ENCODE measurements around the gene ADK. TPM values are rescaled to one million over a fixed set of nuclear protein-coding genes. Genes with fewer than 3 reads are reported as not detected.

ADK gene
- total RNA-seq, 1 donor from 2014 or later, result 39.4 TPM

DNA sequence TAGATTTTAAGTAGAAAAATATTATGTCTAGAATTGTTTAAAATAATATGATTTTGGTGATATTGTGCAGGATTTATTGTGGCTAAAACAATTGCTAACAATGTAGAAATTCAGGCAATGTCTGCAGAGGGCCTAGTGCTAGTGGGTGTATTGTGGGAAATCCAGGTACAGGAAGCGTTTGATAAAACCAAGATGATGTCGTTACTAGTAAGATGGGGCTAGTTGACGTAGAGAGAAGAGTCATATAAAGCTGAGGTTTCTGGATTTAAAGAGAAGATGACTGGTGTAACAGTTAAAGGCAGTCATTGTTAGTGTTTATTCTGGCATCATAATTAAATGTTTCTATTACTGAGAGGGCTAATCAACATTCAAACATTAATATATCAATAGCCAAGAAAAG lies 43.5 kb downstream of the ADK start:
- no peak overlapping the region for H3K4me3 ChIP-seq (ENCODE audit: low read depth, low read length)
- DNase-seq (ENCODE audit: low read depth), result no peak
- TF ChIP-seq, protein P1, sequence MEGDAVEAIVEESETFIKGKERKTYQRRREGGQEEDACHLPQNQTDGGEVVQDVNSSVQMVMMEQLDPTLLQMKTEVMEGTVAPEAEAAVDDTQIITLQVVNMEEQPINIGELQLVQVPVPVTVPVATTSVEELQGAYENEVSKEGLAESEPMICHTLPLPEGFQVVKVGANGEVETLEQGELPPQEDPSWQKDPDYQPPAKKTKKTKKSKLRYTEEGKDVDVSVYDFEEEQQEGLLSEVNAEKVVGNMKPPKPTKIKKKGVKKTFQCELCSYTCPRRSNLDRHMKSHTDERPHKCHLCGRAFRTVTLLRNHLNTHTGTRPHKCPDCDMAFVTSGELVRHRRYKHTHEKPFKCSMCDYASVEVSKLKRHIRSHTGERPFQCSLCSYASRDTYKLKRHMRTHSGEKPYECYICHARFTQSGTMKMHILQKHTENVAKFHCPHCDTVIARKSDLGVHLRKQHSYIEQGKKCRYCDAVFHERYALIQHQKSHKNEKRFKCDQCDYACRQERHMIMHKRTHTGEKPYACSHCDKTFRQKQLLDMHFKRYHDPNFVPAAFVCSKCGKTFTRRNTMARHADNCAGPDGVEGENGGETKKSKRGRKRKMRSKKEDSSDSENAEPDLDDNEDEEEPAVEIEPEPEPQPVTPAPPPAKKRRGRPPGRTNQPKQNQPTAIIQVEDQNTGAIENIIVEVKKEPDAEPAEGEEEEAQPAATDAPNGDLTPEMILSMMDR (conservative IDR thresholded peaks at IDR 0.05; ENCODE audit: low read depth, low read length), result no peak

DNA sequence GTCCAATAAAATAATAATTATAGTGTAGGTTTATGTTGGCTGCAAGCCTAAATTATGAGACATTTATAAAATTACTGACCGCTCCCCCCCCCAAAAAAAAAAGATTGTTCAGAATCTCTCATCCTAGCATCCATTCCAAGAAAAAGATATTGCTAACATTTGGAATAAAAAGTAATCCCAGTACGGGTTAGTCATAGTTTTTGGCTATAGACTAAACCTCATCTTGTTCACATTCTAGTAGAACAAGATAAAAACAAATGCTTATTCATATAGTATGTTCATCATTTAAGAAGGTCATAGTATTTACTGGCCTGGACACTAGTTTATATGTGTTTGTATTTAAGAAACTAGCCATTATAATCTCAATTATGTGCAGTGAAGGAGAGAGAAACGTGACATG lies 44.0 kb downstream of the ADK start:
- DNase-seq (ENCODE audit: low read depth), result no peak
- TF ChIP-seq, protein P1 (conservative IDR thresholded peaks at IDR 0.05; ENCODE audit: low read depth, low read length), result no peak
- no peak overlapping the region for H3K4me3 ChIP-seq (ENCODE audit: low read depth, low read length)

DNA sequence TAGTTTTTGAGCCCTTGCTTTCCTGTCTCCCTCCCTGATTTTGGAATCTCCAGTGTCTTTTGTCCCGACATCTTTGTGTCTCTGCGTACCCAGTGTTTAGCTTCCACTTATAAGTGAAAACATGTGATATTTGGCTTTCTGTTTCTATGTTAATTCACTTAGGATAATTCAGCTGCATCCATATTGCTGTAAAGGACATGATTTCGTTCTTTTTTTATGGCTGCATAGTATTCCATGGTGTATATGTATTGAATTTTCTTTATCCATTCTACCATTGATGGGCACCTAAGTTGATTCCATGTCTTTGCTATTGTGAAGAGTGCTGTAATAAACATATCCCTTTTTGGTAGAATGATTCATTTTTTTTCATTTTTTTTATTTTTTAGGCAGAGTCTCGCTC lies 48.3 kb downstream of the ADK start:
- no peak for DNase-seq (ENCODE audit: low read depth)
- TF ChIP-seq, protein P1 (conservative IDR thresholded peaks at IDR 0.05; ENCODE audit: low read depth, low read length), result no peak
- H3K4me3 ChIP-seq (ENCODE audit: low read depth, low read length), result no peak overlapping the region

DNA sequence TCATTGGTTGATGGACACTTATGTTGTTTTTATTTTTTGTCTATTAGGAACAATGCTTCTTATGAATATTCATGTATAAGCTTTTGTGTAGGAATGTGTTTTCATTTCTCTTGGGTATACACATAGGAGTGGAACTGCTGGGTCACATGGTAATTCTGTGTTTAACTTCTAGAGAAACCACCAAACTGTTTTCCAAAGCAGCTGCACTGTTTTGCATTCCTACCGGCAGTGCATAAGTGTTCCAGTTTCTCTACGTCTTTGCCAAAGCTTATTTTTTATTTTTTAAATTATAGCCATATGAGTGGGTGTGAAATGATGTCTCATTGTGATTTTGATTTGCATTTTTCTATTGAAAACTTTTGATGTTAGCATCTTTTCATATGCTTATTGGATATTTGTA lies 51.3 kb downstream of the ADK start:
- no peak overlapping the region for H3K4me3 ChIP-seq (ENCODE audit: low read depth, low read length)
- TF ChIP-seq, protein P1 (conservative IDR thresholded peaks at IDR 0.05; ENCODE audit: low read depth, low read length), result no peak
- DNase-seq (ENCODE audit: low read depth), result no peak

GRCh38 chr10:74206746-74207145 lies 55.7 kb downstream of the ADK start:
- no peak overlapping the region for H3K4me3 ChIP-seq (ENCODE audit: low read depth, low read length)
- DNase-seq (ENCODE audit: low read depth), result no peak
- TF ChIP-seq, protein P1 (conservative IDR thresholded peaks at IDR 0.05; ENCODE audit: low read depth, low read length), result no peak

DNA sequence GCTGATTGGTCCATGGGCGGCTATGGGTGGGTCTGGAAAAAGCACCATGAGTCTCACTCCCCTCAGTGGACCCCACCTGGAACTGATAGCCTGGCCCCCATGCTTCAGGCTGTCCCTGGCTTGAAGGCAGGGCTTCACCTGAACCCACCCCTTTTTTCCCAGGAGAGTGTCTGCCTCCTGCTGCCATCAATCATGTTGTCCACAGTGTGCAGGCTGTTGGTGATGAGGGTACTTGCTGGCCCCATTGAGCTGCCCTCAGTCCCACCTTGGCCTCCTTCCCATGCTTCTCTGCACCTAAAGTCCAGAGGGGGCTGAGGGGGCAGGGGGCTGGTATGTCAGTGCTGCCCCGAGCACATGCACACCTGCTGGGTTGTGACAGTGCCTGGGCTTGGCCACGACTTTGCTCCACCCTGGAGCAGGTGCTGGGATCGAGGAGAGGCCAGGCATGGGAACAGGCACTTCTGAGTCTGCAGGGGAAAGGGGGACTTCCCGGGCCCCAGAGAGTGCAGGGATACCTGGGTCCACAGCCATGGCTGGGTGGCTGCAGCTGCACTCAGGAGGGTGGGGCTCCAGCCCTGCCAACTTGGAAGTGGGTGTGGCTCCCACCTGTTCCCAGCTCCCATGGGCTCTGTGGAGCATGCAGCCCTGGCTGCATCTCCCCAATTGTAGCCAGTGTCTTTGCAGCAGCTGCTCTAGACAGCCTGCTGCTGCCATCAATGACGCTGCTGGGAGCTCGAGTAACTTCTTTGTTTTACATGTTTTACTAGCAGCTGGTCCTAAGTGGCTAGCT lies 56.9 kb downstream of the ADK start:
- DNase-seq (ENCODE audit: low read depth), result no peak
- TF ChIP-seq, protein P1 (conservative IDR thresholded peaks at IDR 0.05; ENCODE audit: low read depth, low read length), result no peak
- no peak overlapping the region for H3K4me3 ChIP-seq (ENCODE audit: low read depth, low read length)

DNA sequence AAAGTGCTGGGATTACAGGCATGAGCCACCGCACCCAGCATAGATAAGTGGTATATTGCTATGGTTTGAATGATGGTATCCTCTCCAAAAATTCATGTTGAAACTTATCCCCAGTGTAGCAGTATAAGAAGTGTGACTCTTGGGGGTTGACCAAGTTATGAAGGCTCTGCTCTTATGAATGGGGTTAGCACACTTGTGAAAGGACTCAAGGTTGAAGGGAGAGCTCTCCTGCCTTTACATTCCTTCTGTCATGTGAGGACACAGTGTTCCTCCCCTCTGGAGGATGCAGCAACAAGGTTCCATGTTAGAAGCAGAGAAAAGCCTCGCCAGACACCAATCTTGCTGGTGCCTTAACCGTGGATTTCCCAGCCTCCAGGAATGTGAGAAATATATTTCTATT lies 58.0 kb downstream of the ADK start:
- TF ChIP-seq, protein P1 (conservative IDR thresholded peaks at IDR 0.05; ENCODE audit: low read depth, low read length), result no peak
- DNase-seq (ENCODE audit: low read depth), result no peak

More for the DNA sequence above, 58.0 kb downstream of the ADK start:
- H3K4me3 ChIP-seq (ENCODE audit: low read depth, low read length), result no peak overlapping the region

All from epithelial cell of proximal tubule (primary cell).